C4-2B (cell line): ENCODE data around the gene PEA15.

ENCODE experiments used
- CTCF ChIP-seq: fragments of 450-650 bp; conservative IDR thresholded peaks from 2 replicates; pipeline ENCODE4 v1.5.1; 2017; ENCODE audit warnings: mild to moderate bottlenecking
- ZFX ChIP-seq: fragments of 450-650 bp; IDR thresholded peaks from 2 replicates; pipeline ENCODE4 v1.6.1; 2017

GRCh38 chr1:160227034-160227433, 21.9 kb downstream of the PEA15 start:
- no peak for TF ChIP-seq CTCF
- no peak for TF ChIP-seq ZFX
